A673 (cell line): ENCODE measurements around the gene CHTF18.

Experiments
- CTCF ChIP-seq: fragments of 300-800, 200-600 bp; sonication (generic); conservative IDR thresholded peaks from 2 replicates; pipeline ENCODE4 v1.5.1; 2017; ENCODE audit warnings: low read depth, mild to moderate bottlenecking, antibody characterized with exemption, low read length, moderate library complexity, mixed read lengths
- EZH2 ChIP-seq: fragments of 200-600 bp; sonication (generic); IDR thresholded peaks from 2 replicates; pipeline ENCODE4 v1.6.1; 2017; ENCODE audit warnings: borderline replicate concordance, low read depth, mild to moderate bottlenecking, mixed read lengths, antibody characterized with exemption, low read length; ENCODE audit not compliant: poor library complexity, severe bottlenecking

- TF ChIP-seq CTCF (peak; percentile 71), EZH2 (no peak)
Measured at GRCh38 chr16:785563-786535, 2.6 kb upstream of the CHTF18 start.
